Measurements from ENCODE around the gene NCAPD2.
"Not testable (repeated sequence)": the region's sequence is repeated elsewhere in the genome, so short reads cannot be mapped to it uniquely, and the experiment has no call there.

The NCAPD2 gene

DNA sequence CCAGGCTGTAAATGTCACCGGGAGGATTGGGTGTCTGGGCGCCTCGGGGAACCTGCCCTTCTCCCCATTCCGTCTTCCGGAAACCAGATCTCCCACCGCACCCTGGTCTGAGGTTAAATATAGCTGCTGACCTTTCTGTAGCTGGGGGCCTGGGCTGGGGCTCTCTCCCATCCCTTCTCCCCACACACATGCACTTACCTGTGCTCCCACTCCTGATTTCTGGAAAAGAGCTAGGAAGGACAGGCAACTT lies 41.7 kb downstream of the NCAPD2 start:
- peak overlapping the region; percentile 82 for H3K4me3 ChIP-seq (replicated peaks; ENCODE audit: low read depth, low read length)
- TF ChIP-seq, protein P1, sequence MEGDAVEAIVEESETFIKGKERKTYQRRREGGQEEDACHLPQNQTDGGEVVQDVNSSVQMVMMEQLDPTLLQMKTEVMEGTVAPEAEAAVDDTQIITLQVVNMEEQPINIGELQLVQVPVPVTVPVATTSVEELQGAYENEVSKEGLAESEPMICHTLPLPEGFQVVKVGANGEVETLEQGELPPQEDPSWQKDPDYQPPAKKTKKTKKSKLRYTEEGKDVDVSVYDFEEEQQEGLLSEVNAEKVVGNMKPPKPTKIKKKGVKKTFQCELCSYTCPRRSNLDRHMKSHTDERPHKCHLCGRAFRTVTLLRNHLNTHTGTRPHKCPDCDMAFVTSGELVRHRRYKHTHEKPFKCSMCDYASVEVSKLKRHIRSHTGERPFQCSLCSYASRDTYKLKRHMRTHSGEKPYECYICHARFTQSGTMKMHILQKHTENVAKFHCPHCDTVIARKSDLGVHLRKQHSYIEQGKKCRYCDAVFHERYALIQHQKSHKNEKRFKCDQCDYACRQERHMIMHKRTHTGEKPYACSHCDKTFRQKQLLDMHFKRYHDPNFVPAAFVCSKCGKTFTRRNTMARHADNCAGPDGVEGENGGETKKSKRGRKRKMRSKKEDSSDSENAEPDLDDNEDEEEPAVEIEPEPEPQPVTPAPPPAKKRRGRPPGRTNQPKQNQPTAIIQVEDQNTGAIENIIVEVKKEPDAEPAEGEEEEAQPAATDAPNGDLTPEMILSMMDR (IDR thresholded peaks at IDR 0.05; ENCODE audit: low read depth, low read length, missing control alignments) = no peak

DNA sequence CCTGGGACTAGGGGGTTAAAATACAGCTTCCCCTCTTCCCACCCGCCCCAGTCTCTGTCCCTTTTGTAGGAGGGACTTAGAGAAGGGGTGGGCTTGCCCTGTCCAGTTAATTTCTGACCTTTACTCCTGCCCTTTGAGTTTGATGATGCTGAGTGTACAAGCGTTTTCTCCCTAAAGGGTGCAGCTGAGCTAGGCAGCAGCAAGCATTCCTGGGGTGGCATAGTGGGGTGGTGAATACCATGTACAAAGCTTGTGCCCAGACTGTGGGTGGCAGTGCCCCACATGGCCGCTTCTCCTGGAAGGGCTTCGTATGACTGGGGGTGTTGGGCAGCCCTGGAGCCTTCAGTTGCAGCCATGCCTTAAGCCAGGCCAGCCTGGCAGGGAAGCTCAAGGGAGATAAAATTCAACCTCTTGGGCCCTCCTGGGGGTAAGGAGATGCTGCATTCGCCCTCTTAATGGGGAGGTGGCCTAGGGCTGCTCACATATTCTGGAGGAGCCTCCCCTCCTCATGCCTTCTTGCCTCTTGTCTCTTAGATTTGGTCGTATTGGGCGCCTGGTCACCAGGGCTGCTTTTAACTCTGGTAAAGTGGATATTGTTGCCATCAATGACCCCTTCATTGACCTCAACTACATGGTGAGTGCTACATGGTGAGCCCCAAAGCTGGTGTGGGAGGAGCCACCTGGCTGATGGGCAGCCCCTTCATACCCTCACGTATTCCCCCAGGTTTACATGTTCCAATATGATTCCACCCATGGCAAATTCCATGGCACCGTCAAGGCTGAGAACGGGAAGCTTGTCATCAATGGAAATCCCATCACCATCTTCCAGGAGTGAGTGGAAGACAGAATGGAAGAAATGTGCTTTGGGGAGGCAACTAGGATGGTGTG lies 42.3 kb downstream of the NCAPD2 start:
- no peak for DNase-seq (ENCODE audit: extremely low read depth, low read depth)
- TF ChIP-seq, protein P1 (IDR thresholded peaks at IDR 0.05; ENCODE audit: low read depth, low read length, missing control alignments) = no peak
- H3K4me3 ChIP-seq (replicated peaks; ENCODE audit: low read depth, low read length) = peak overlapping the region; percentile 82

More for the DNA sequence above, 41.7 kb downstream of the NCAPD2 start:
- no peak for DNase-seq (ENCODE audit: extremely low read depth, low read depth)

DNA sequence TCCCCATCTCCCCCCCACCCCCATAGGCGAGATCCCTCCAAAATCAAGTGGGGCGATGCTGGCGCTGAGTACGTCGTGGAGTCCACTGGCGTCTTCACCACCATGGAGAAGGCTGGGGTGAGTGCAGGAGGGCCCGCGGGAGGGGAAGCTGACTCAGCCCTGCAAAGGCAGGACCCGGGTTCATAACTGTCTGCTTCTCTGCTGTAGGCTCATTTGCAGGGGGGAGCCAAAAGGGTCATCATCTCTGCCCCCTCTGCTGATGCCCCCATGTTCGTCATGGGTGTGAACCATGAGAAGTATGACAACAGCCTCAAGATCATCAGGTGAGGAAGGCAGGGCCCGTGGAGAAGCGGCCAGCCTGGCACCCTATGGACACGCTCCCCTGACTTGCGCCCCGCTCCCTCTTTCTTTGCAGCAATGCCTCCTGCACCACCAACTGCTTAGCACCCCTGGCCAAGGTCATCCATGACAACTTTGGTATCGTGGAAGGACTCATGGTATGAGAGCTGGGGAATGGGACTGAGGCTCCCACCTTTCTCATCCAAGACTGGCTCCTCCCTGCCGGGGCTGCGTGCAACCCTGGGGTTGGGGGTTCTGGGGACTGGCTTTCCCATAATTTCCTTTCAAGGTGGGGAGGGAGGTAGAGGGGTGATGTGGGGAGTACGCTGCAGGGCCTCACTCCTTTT lies 43.1 kb downstream of the NCAPD2 start:
- TF ChIP-seq, protein P1 (IDR thresholded peaks at IDR 0.05; ENCODE audit: low read depth, low read length, missing control alignments) = no peak
- peak overlapping the region; percentile 82 for H3K4me3 ChIP-seq (replicated peaks; ENCODE audit: low read depth, low read length)

DNA sequence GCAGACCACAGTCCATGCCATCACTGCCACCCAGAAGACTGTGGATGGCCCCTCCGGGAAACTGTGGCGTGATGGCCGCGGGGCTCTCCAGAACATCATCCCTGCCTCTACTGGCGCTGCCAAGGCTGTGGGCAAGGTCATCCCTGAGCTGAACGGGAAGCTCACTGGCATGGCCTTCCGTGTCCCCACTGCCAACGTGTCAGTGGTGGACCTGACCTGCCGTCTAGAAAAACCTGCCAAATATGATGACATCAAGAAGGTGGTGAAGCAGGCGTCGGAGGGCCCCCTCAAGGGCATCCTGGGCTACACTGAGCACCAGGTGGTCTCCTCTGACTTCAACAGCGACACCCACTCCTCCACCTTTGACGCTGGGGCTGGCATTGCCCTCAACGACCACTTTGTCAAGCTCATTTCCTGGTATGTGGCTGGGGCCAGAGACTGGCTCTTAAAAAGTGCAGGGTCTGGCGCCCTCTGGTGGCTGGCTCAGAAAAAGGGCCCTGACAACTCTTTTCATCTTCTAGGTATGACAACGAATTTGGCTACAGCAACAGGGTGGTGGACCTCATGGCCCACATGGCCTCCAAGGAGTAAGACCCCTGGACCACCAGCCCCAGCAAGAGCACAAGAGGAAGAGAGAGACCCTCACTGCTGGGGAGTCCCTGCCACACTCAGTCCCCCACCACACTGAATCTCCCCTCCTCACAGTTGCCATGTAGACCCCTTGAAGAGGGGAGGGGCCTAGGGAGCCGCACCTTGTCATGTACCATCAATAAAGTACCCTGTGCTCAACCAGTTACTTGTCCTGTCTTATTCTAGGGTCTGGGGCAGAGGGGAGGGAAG lies 43.9 kb downstream of the NCAPD2 start:
- DNase-seq (ENCODE audit: extremely low read depth, low read depth) = not testable (repeated sequence)
- H3K4me3 ChIP-seq (replicated peaks; ENCODE audit: low read depth, low read length) = peak overlapping the region; percentile 82
- TF ChIP-seq, protein P1 (IDR thresholded peaks at IDR 0.05; ENCODE audit: low read depth, low read length, missing control alignments) = peak; percentile 72

More for the DNA sequence above, 43.1 kb downstream of the NCAPD2 start:
- DNase-seq (ENCODE audit: extremely low read depth, low read depth) = no peak

DNA sequence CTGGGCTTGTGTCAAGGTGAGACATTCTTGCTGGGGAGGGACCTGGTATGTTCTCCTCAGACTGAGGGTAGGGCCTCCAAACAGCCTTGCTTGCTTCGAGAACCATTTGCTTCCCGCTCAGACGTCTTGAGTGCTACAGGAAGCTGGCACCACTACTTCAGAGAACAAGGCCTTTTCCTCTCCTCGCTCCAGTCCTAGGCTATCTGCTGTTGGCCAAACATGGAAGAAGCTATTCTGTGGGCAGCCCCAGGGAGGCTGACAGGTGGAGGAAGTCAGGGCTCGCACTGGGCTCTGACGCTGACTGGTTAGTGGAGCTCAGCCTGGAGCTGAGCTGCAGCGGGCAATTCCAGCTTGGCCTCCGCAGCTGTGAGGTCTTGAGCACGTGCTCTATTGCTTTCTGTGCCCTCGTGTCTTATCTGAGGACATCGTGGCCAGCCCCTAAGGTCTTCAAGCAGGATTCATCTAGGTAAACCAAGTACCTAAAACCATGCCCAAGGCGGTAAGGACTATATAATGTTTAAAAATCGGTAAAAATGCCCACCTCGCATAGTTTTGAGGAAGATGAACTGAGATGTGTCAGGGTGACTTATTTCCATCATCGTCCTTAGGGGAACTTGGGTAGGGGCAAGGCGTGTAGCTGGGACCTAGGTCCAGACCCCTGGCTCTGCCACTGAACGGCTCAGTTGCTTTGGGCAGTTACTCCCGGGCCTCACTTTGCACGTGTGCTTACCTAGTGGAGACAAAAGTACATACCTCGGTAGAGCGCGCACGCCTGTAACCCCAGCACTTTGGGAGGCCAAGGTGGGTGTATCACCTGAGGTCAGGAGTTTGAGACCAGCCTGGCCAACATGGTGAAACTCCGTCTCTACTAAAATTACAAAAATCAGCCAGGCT lies 44.8 kb downstream of the NCAPD2 start:
- DNase-seq (ENCODE audit: extremely low read depth, low read depth) = no peak
- no peak overlapping the region for H3K4me3 ChIP-seq (replicated peaks; ENCODE audit: low read depth, low read length)
- TF ChIP-seq, protein P1 (IDR thresholded peaks at IDR 0.05; ENCODE audit: low read depth, low read length, missing control alignments) = no peak

DNA sequence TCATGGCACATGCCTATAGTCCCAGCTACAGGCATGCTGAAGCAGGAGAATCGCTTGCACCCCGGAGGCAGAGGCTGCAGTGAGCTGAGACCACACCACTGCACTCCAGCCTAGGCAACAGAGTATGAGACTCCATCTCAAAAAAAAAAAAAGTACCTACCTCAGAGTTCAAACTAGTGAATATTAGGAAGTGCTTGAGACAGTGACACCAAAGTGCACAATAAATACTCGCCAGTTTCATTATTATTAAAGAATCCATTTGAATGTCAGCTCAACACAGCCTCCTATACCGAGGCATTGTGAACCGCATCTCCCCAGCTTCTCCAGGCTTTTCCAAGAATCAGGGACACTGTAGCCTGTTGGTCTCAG lies 45.4 kb downstream of the NCAPD2 start:
- no peak for DNase-seq (ENCODE audit: extremely low read depth, low read depth)
- no peak overlapping the region for H3K4me3 ChIP-seq (replicated peaks; ENCODE audit: low read depth, low read length)
- TF ChIP-seq, protein P1 (IDR thresholded peaks at IDR 0.05; ENCODE audit: low read depth, low read length, missing control alignments) = no peak
